HepG2 (cell line): Measurements from ENCODE around the gene WARS2. TPM values are rescaled to one million over a fixed set of nuclear protein-coding genes. Genes with fewer than 3 reads are reported as not detected.

Source experiments
- ATAC-seq: fragments of 200-7000 bp; cut with Tn5 transposase; 3 replicates; pipeline ENCODE4 v1.9.1; 2020; ENCODE audit warnings: mild to moderate bottlenecking, moderate library complexity
- BruUV-seq: library from RNA; stranded (reverse); fragments of 400-500 nt; replicated peaks from 2 replicates; lab custom pipeline; 2021; lab: Mats Ljungman, UMichigan
- CTCF ChIA-PET: fragments of 300-600 bp; formaldehyde crosslinking; extraction: SDS; loops from one replicate; lab custom pipeline; 2021; ENCODE audit warnings: low total read pairs, inconsistent platforms, low intra/inter-chr PET ratio; lab: Yijun Ruan, JAX
- POLR2A ChIA-PET: fragments of 350-600 bp; sonication (Branson Sonifier 250); formaldehyde crosslinking; loops from one replicate; lab custom pipeline; 2020; ENCODE audit warnings: antibody characterized with exemption, inconsistent platforms; lab: Yijun Ruan, JAX
- DNase-seq: peaks from one replicate; pipeline ENCODE4 v3.0.0-alpha.2; 2015; ENCODE audit warnings: low spot score
- FAIRE-seq: peaks from 3 replicates; lab custom pipeline; 2011; peaks lifted over from hg19 to GRCh38; lab: Jason Lieb, UNC
- H2AFZ ChIP-seq: one replicate; pipeline ENCODE4 v1.6.1; 2011; ENCODE audit warnings: low read length, inconsistent platforms
- H3K27ac ChIP-seq: fragments of 300-600 bp; 3 replicates; pipeline ENCODE4 v1.8.0; 2011; ENCODE audit warnings: mixed run types, mild to moderate bottlenecking, mixed read lengths, low read length, inconsistent platforms; ENCODE audit not compliant: insufficient read depth; ENCODE audit errors: extremely low read length
- H3K27me3 ChIP-seq, 2 experiments: fragments of 200-600 bp in 1 of 2; 2 replicates in 1 of 2; 3 replicates in 1 of 2; pipeline versions ENCODE4 v1.6.0 to v1.8.0; 2011; ENCODE audit warnings: low read length in 2 of 2, mild to moderate bottlenecking in 2 of 2, moderate library complexity in 2 of 2, inconsistent platforms in 1 of 2; ENCODE audit not compliant: insufficient read depth in 2 of 2, control insufficient read depth in 1 of 2
- H3K36me3 ChIP-seq, 2 experiments: fragments of 200-600 bp in 1 of 2; replicated peaks in 1 of 2; 2 replicates in 1 of 2; 3 replicates in 1 of 2; pipeline versions ENCODE4 v1.5.1 to v1.8.0; 2011; ENCODE audit warnings: low read length in 2 of 2, inconsistent platforms in 1 of 2; ENCODE audit not compliant: insufficient read depth in 2 of 2, control insufficient read depth in 1 of 2
- H3K4me1 ChIP-seq: 2 replicates; pipeline ENCODE4 v1.5.1; 2012; ENCODE audit warnings: low read length, inconsistent platforms; ENCODE audit not compliant: insufficient read depth
- H3K4me2 ChIP-seq: 2 replicates; pipeline ENCODE4 v1.6.0; 2011; ENCODE audit warnings: low read depth, low read length, inconsistent platforms
- H3K4me3 ChIP-seq, 3 experiments: fragments of 200-600 bp in 1 of 3; sonication (generic), shearing (Covaris generic) in 1 of 3; replicated peaks in 1 of 3; 2 replicates each; pipeline ENCODE4 v1.5.1; 2011 to 2016; ENCODE audit warnings: low read length in 3 of 3, inconsistent platforms in 2 of 3, low read depth in 2 of 3, mild to moderate bottlenecking in 2 of 3, control low read depth in 1 of 3, mixed read lengths in 1 of 3; ENCODE audit not compliant: insufficient read depth in 1 of 3
- H3K79me2 ChIP-seq: one replicate; pipeline ENCODE4 v1.6.1; 2011; ENCODE audit warnings: low read length, inconsistent platforms; ENCODE audit not compliant: insufficient read depth
- H3K9ac ChIP-seq: 2 replicates; pipeline ENCODE4 v1.6.0; 2011; ENCODE audit warnings: mild to moderate bottlenecking, low read depth, low read length, inconsistent platforms; ENCODE audit not compliant: insufficient read depth
- H3K9me3 ChIP-seq: 2 replicates; pipeline ENCODE4 v1.5.1; 2012; ENCODE audit warnings: mild to moderate bottlenecking, low read length
- H4K20me1 ChIP-seq: 2 replicates; pipeline ENCODE4 v1.6.0; 2011; ENCODE audit warnings: inconsistent platforms, mild to moderate bottlenecking, low read length, moderate library complexity; ENCODE audit not compliant: insufficient read depth
- DPF2 ChIP-seq: sonication (generic); formaldehyde crosslinking; IDR thresholded peaks from 2 replicates; pipeline ENCODE4 v1.4.0; 2020; ENCODE audit warnings: mild to moderate bottlenecking, low read depth, missing genetic modification reagents, borderline replicate concordance
- EHMT2 ChIP-seq: fragments of 200-600 bp; sonication (generic); IDR thresholded peaks from 2 replicates; pipeline ENCODE4 v1.7.0; 2017; ENCODE audit warnings: antibody characterized with exemption, low read depth, low read length, borderline replicate concordance
- FOXA3 ChIP-seq: IDR thresholded peaks from 2 replicates; pipeline ENCODE4 v1.6.1; 2016; ENCODE audit warnings: missing genetic modification reagents, missing compliant biosample characterization
- KAT2B ChIP-seq: fragments of 150-350 bp; IDR thresholded peaks from 2 replicates; pipeline ENCODE4 v1.6.1; 2014; ENCODE audit warnings: low read depth, low read length, borderline replicate concordance
- KDM5B ChIP-seq: sonication (generic); formaldehyde crosslinking; IDR thresholded peaks from 2 replicates; pipeline ENCODE4 v1.4.0; 2020; ENCODE audit warnings: missing genetic modification reagents, mild to moderate bottlenecking, borderline replicate concordance
- KLF11 ChIP-seq: IDR thresholded peaks from 2 replicates; pipeline ENCODE4 v1.6.1; 2016; ENCODE audit warnings: missing compliant biosample characterization
- MXD3 ChIP-seq: IDR thresholded peaks from 2 replicates; pipeline ENCODE4 v1.6.1; 2016; ENCODE audit warnings: mild to moderate bottlenecking, missing biosample characterization, missing genetic modification reagents
- RELA ChIP-seq: sonication (generic); formaldehyde crosslinking; IDR thresholded peaks from 2 replicates; pipeline ENCODE4 v1.4.0; 2020; ENCODE audit warnings: missing genetic modification reagents
- RERE ChIP-seq: IDR thresholded peaks from 2 replicates; pipeline ENCODE4 v1.6.1; 2016; ENCODE audit warnings: low read depth, missing genetic modification reagents, missing compliant biosample characterization
- SP4 ChIP-seq: sonication (generic); formaldehyde crosslinking; IDR thresholded peaks from 2 replicates; pipeline ENCODE4 v1.8.1; 2023; ENCODE audit warnings: mild to moderate bottlenecking, missing genetic modification reagents
- TBX3 ChIP-seq: fragments of 450-650 bp; IDR thresholded peaks from 2 replicates; pipeline ENCODE4 v1.6.1; 2017; ENCODE audit warnings: antibody characterized with exemption, mild to moderate bottlenecking, inconsistent platforms, borderline replicate concordance
- XBP1 ChIP-seq: sonication (generic); formaldehyde crosslinking; IDR thresholded peaks from 2 replicates; pipeline ENCODE4 v1.5.0; 2020; ENCODE audit warnings: missing genetic modification reagents
- YY1 ChIP-seq: IDR thresholded peaks from 2 replicates; pipeline ENCODE4 v1.6.1; 2011; ENCODE audit warnings: low read length, low read depth, moderate library complexity, mild to moderate bottlenecking; ENCODE audit not compliant: insufficient read depth, insufficient replicate concordance
- ZEB1 ChIP-seq: IDR thresholded peaks from 2 replicates; pipeline ENCODE4 v1.6.1; 2012; ENCODE audit warnings: mild to moderate bottlenecking, low read depth, inconsistent platforms; ENCODE audit not compliant: insufficient replicate concordance
- ZNF251 ChIP-seq: sonication (generic); formaldehyde crosslinking; IDR thresholded peaks from 2 replicates; pipeline ENCODE4 v1.9.0; 2021; ENCODE audit warnings: mild to moderate bottlenecking, missing genetic modification reagents
- ZNF331 ChIP-seq: sonication (generic); formaldehyde crosslinking; IDR thresholded peaks from 2 replicates; pipeline ENCODE4 v1.4.0; 2020; ENCODE audit warnings: missing genetic modification reagents
- ZNF513 ChIP-seq: sonication (generic); formaldehyde crosslinking; conservative IDR thresholded peaks from 2 replicates; pipeline ENCODE4 v1.5.0; 2020; ENCODE audit warnings: missing genetic modification reagents
- ZNF816 ChIP-seq: sonication (generic); formaldehyde crosslinking; IDR thresholded peaks from 2 replicates; pipeline ENCODE4 v1.8.0; 2022; ENCODE audit warnings: missing genetic modification reagents, mild to moderate bottlenecking, borderline replicate concordance
- WGBS: methylation state at CpG from one replicate; pipeline ENCODE4 v1.1.6; 2017; ENCODE audit warnings: low lambda C conversion rate; 5-methylcytosine and 5-hydroxymethylcytosine counted together
- in situ Hi-C: cut with HindIII; loops from 2 replicates; pipeline ENCODE4 v1.10.0; 2017; ENCODE audit warnings: low pct_unique_long_range_greater_than_20kb; ENCODE audit not compliant: extremely low pct_ligation_motif_present
- intact Hi-C: fragments of 100-400 bp; cut with micrococcal nuclease; formaldehyde crosslinking; loops from one replicate; pipeline ENCODE4 v1.10.0; 2022; ENCODE audit not compliant: unreplicated experiment
- polyA plus RNA-seq, 8 experiments: library from polyadenylated mRNA; depleted of rRNA in 3 of 8; stranded (reverse) in 7 of 8; unstranded in 1 of 8; fragments of >200 nt; fragmentation: Illumina TruSeq in 4 of 8; extraction: Trizol in 4 of 8; gene quantifications; 2 replicates each; pipeline versions ENCODE4 v1.2.1 to v1.2.3, GENCODE V29; 2011 to 2016; ENCODE audit warnings: low read depth in 4 of 8, missing spikeins in 1 of 8, mixed read lengths in 1 of 8; ENCODE audit not compliant: insufficient read depth in 1 of 8
- total RNA-seq, 5 experiments: library from RNA; depleted of rRNA; stranded (reverse); fragments of >200 nt; fragmentation: Illumina TruSeq; extraction: Trizol; gene quantifications; 2 replicates each; pipeline ENCODE4 v1.2.3, GENCODE V29; 2016; ENCODE audit warnings: low read depth in 1 of 5

WARS2 gene
- total and polyA plus RNA-seq, 2 of the 13 experiments (the other 11 are each of a cell fraction or from before 2014, with no cell fraction given): 12.4 to 18.8 TPM

GRCh38 chr1:119001181-119002027 lies 139.0 kb downstream of the WARS2 start:
- Histone ChIP-seq H3K4me2 (no peak overlapping the region), H3K36me3 (no peaks in the 10 kb centered on the region), H3K9me3 (no peaks in the 10 kb centered on the region; the same call in 1 of the 2 replicates), H3K4me1 (no peaks in the 10 kb centered on the region), H4K20me1 (no peaks in the 10 kb centered on the region), H3K79me2 (no peaks in the 10 kb centered on the region), H3K4me3 (no peak overlapping the region), H2AFZ (no peak overlapping the region), H3K27me3 (no peaks in the 10 kb centered on the region; a peak in 1 of 5 replicates), H3K9ac (no peak overlapping the region)
- DNase-seq: no peak
- no peak for ATAC-seq
- POLR2A ChIA-PET: no interaction called here
- FAIRE-seq: no peak
- CTCF ChIA-PET: no interaction called here
- BruUV-seq: no TSS peak
- TF ChIP-seq ZEB1 (no peak), YY1 (no peak), DPF2 (CRISPR knock-in tag) (no peak), KDM5B (CRISPR knock-in tag) (no peak), XBP1 (CRISPR knock-in tag) (no peak), FOXA3 (CRISPR knock-in tag) (no peak), RERE (CRISPR knock-in tag) (no peak), ZNF331 (CRISPR knock-in tag) (no peak), TBX3 (no peak), EHMT2 (no peak), ZNF513 (no peak), MXD3 (no peak), SP4 (CRISPR knock-in tag) (no peak), ZNF816 (CRISPR knock-in tag) (no peak), KLF11 (CRISPR knock-in tag) (no peak), KAT2B (no peak), RELA (CRISPR knock-in tag) (no peak), ZNF251 (CRISPR knock-in tag) (no peak)
- TF ChIP-seq, all 625 proteins: peak for 0
- intact Hi-C loops (no loop called here), in situ Hi-C loops (loop anchor here (25.0 kb wide), 2 partner anchors 439 to 839 kb away; no protein-coding TSS in a partner anchor)
- no peak overlapping the region for H3K27ac ChIP-seq
- 94% methylated on average over 40 of the region's 49 CpGs for WGBS
